GM13977 (cell line): ENCODE measurements around the gene SP8.
"Not testable (repeated sequence)": the region's sequence is repeated elsewhere in the genome, so short reads cannot be mapped to it uniquely, and the experiment has no call there.

Source experiments
- DNase-seq: peaks from one replicate; pipeline ENCODE4 v3.0.0; 2012; ENCODE audit warnings: low spot score
- in situ Hi-C: fragments of 300-500 bp; cut with MboI; formaldehyde crosslinking; loops from one replicate; pipeline ENCODE4 v1.12.0; 2022; ENCODE audit warnings: low sequenced_read_pairs, low pct_unique_long_range_greater_than_20kb, mixed read lengths, inconsistent platforms; ENCODE audit not compliant: unreplicated experiment
- TF ChIP-seq, protein P1 (sequence below): IDR thresholded peaks from 2 replicates; pipeline ENCODE4 v1.5.1; 2012; ENCODE audit warnings: mild to moderate bottlenecking, control low read depth; ENCODE audit not compliant: insufficient read depth; ENCODE audit errors: extremely low read depth, missing control alignments

SP8 gene

DNA sequence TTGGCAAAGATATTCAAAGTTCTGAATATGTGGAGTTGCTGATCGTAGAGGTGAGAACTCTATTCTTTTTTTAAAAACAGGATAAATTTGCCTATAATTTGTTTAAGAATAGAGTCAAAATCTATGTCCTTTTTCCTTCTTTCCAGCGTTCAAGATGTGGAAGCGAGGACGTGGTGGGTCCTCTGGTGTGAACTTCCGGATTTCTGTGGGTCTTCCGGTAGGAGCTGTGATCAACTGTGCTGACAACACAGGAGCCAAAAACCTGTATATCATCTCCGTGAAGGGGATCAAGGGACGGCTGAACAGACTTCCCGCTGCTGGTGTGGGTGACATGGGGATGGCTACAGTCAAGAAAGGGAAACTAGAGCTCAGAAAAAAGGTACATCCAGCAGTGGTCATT lies 40.5 kb upstream of the SP8 start:
- in situ Hi-C loops: no loop called here
- DNase-seq: no peak
- TF ChIP-seq, protein P1, sequence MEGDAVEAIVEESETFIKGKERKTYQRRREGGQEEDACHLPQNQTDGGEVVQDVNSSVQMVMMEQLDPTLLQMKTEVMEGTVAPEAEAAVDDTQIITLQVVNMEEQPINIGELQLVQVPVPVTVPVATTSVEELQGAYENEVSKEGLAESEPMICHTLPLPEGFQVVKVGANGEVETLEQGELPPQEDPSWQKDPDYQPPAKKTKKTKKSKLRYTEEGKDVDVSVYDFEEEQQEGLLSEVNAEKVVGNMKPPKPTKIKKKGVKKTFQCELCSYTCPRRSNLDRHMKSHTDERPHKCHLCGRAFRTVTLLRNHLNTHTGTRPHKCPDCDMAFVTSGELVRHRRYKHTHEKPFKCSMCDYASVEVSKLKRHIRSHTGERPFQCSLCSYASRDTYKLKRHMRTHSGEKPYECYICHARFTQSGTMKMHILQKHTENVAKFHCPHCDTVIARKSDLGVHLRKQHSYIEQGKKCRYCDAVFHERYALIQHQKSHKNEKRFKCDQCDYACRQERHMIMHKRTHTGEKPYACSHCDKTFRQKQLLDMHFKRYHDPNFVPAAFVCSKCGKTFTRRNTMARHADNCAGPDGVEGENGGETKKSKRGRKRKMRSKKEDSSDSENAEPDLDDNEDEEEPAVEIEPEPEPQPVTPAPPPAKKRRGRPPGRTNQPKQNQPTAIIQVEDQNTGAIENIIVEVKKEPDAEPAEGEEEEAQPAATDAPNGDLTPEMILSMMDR: no peak

DNA sequence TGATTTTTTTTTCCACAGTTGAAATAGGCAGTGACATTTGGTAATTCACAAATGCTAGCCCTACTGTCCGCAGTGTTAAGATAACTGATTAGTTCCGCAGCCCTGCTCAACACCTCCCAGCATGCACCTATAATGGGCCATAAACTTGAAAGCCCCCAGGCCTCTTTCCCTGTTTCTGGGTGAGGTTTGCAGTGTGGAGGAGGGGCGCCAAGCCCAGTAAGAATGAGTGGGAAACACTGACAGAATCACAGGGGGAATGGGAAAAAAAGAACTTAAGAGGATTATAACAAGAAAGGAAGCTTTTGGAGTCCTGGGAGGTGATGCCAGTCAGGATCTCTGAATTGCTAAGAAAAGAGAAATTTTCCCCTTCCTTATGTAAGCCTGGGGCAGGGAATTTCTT lies 39.6 kb upstream of the SP8 start:
- no peak for DNase-seq
- TF ChIP-seq, protein P1: no peak
- in situ Hi-C loops: no loop called here

DNA sequence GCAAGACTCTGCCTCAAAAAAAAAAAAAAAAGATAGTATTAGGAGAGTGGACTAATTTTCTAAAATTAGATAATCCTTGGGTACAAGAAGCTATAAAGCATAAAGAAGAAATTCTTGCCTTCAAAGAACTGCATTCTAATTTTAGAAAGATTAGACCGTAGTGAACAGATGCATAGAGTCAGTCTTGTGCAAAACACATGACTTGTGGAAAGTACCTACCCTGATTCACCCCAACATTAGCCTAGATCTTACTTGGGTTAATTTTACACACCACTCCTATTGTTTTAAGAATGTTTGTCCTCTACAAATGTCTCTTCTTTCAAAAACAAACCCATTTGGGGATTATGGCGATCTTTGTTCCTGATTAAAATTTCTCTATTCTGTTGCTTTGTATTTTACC lies 38.9 kb upstream of the SP8 start:
- TF ChIP-seq, protein P1: no peak
- in situ Hi-C loops: no loop called here
- DNase-seq: no peak

DNA sequence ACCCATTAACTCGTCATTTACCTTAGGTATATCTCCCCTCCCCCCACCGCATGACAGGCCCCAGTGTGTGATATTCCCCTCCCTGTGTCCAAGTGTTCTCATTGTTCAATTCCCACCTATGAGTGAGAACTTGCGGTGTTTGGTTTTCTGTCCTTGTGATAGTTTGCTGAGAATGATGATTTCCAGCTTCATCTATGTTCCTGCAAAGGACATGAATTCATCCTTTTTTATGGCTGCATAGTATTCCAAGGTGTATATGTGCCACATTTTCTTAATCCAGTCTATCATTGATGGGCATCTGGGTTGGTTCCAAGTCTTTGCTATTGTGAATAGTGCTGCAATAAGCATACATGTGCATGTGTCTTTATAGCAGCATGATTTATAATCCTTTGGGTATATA lies 34.7 kb upstream of the SP8 start:
- in situ Hi-C loops, DNase-seq: not testable (repeated sequence)

DNA sequence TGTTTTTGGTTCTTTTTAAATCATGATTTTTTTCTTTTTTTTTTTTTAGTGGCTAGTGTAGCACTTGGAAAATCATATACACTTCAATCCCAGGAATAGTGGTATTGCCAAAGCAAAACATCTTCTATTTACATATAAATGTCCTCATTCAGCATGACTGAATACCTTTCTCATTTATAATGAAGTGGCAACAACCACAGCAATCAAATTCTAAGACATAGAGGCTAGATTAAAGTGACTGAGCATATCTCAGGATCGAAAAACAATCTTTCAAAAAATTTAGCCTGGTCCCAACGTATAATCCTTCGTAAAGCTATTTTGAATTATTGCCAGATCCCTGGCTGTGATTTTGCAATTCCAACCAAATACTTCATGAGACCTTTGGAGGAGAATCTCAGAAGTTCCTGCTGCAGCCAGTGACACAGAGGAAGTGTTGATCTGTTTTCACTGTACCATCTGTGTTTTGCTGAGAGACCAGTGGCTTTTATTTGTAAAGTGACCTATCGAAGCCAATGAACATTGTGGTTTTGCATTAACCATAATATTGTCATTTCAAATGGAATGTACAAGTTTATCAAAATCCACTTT lies 29.8 kb upstream of the SP8 start:
- DNase-seq: no peak
- in situ Hi-C loops: no loop called here
- TF ChIP-seq, protein P1: no peak

DNA sequence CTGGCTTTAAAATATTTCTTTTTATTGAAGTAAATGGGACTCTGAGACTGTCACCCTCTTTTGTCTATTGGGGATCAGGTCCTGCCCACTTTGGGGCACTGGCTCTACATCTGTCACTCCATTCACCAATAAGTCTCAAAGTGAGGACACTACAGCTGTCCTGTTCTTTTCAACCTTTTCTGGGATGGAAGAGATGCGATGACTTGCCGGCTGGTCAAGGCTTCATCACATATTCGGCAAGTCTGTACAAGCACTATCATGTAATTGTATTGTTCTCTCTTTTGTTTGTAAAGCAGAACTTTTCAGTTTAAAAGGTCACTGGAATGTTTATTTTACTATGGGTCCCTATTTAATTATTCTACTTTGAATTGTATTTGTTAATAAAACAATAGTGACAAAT lies 17.7 kb upstream of the SP8 start:
- TF ChIP-seq, protein P1: no peak
- DNase-seq: no peak
- in situ Hi-C loops: no loop called here

DNA sequence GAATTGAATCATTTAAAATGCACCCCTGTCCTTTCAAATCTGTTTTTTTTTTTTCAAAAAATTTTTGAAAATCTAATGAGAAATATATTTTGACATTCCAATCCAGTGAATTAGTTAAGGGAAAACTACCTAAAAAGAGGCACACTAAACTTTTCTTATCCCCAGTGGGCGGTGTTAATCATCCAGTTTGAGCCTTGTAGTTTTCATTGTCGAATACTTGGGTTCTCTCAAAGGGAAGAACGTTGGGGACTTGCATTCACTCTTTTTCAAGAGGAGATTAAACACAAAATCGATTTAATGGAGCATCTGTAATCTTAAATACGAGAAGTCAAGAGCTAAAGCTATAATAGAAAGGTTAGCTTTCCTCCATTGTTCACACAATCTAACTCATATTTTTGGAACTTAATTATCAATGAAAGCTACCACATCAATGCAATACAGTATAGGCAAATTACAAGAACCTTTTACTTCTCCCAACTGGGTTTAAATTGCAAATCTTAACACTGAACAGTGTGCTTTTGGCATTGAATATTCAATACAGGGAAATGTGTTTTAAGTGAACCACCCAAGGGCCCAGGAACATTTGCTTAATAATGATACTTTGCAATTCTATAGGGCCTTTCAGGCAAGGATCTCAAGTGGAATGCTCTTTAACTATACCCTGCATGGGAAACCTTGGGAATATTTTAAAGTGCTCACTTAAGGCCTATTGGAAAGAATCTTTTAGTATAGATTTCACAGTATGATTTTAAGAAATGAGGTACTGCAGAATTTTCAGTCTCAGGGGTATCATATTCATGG lies 13.1 kb upstream of the SP8 start:
- in situ Hi-C loops: no loop called here
- DNase-seq: no peak
- TF ChIP-seq, protein P1: no peak
